Measurements from ENCODE around the gene TMBIM1.

DNA sequence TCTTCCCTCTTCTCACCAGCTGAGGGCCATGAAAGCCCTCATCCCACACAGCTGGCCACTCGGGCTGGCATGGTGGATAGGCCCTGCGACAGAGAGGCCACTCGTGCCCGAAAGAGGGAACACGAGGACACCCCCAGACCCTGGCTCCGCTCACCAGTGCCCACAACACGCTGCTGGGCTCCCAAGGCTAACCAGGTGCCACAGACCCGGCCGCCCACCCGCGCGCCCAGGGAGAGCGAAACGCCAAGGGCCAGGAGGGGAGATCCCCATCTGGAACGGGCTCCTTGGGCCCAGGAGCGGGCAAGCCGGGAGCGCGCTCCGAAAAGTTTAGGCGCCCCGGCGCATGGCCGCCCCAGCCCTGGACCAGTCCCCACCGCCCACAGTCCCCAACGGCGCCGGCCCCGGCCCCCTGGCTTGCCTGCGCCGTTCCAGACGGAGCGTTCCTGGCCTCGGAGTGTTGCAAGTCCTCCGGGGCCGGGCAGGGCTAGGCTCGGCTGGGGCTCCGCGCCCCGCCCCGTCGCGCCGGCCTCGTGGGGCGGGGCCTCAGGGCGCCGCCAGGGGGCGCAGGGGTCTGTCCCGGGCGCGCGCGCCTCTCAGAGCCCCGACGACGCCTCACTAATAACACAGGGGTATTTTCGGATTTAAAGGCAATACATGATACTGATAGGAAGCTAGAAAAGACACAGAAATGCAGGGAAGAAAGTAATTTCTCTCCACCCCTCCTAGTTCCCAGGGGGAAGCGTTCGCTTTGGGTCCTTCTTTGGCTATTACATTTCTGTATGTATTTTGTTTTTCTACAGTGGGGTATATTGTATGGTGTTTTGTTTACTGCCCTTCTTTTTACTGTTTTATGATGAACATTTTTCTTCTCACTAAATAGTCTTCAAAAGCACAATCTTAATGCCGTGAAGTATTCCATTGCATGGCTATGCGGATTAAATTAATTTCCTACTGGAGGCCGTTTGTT, at the start of gene TMBIM1:
- TF ChIP-seq CTCF (IDR thresholded peaks at IDR 0.05) (peak; percentile 91 to 98), POLR2A (IDR thresholded peaks at IDR 0.05) (peak in 1 of 2 donors; percentile 92), EP300 (IDR thresholded peaks at IDR 0.05) (no peak)
